ENCODE results near the gene PIK3R1. TPM values are rescaled to one million over a fixed set of nuclear protein-coding genes. Genes with fewer than 3 reads are reported as not detected.

Gene PIK3R1
- 7.3 and 7.4 TPM in 2 replicates for polyA plus RNA-seq (2014; cell fraction: cytosol; rRNA removed)
- polyA plus RNA-seq (2014; cell fraction: nucleus; rRNA removed): 7.7 and 16.9 TPM in 2 replicates

DNA sequence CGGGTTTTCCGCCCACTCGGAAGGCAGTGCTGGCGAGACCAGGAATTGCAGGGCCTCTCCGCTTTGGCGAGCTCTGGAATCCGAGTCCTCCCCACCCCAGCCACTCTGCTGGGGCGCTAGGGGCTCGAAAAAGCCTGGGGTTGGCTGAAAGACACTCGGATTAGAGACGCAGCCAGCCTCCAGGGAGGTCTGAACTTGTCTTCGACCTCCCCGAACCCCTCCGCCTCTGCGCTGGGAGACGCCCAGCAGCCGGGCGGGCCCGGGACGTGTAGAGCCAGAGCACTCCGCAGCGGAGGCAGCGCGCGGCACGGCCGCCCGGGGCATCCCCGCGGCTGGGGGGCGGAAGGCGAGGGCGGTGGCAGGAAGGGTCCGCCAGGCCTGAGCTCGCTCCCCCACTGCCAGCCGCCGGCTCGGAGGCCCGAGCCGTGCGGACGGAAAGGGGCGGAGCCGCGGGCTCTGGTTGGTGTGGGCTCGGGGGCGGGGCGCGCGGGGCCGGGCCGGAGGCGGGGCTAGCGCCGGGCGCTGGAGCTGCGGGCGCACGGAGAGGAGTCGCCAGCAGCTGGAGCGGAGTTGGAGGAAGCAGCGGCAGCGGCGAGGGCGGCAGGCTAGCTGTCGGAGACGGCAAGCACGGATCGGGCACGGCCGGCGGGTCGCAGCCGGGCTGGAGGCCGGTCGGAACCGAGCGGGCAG lies at the start of gene PIK3R1:
PIK3R1 (plus strand) TSS at position 549 of the 690 bp plus-strand sequence. CDS start 10,920 bp downstream, outside the sequence.
- DNase-seq (ENCODE audit: low spot score): peak; percentile 93

DNA sequence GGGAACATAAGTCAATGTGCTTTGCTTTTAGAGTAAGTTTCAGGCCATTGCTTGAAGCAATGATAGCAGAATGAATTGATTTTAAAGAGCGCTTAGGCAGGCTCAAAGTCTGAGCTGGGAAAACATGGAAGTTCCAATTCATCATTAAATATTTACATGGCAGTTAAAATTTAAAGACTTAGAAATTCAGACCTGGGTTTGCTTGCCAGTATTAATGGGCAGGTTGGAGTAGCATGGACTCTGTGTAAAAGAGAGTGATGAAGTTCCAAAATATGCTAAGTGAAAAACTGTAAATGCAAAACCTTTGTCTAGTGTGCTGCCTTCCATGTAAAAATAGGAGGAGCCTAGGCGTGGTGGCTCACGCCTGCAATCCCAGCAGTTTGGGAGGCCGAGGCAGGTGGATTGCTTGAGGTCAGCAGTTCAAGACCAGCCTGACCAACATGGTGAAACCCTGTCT lies 48.3 kb upstream of the PIK3R1 start:
- no peak for DNase-seq (ENCODE audit: low spot score)

GRCh38 chr5:68169903-68170302 lies 45.7 kb upstream of the PIK3R1 start:
- DNase-seq (ENCODE audit: low spot score): no peak

DNA sequence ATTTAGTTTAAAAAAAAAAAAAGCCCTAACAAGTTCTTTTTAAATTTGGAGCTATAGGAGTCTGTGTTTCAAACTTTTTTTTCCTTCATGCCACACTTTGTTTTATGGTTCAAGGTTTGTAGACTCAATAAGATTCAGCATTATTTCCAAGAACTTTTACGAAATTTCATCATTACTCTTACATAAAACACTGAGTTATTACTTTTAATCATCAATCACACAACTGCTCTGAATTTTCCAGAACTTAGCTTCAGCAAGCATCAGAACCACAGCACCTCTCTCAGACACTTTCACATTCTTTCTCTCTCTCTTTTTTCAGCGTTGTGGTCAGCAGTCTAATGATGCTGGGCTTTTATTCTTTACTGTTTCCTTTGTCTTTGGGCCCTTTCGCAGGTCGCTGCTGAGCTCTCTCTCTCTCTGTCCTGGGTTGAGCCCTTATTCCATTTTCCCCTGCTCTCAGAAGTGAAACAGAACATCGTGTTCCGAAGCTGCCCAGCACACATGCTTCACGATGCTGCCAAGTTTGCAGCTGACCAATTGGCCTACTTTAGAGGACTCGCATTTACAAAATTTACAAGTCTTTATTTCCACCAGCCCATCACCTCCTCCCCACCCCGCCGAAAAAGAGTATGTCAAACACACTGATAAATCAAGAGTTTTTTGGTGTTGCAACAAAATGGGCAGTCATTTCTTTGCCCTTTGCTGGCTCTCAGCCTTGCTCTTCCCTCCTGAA lies 44.6 kb upstream of the PIK3R1 start:
- DNase-seq (ENCODE audit: low spot score): no peak

DNA sequence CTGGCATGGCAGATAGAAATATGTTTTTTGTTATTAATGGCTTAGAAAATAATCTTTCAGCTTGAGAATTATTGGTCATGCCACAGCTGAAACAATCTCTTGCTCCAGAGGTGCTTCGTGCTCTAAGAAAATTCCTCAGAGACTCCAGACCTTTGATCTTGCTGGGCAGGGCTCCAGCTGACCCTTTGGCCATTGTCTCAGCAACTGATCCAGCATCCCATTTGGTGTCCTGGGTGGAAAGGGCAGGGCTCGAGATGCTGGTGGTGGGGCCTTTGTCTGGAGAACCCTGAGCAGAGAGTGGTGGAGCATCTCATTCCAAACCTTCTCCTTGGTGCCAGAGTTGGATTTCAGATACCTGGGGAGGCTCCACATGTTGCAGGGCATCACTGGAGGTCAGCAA lies 43.2 kb upstream of the PIK3R1 start:
- DNase-seq (ENCODE audit: low spot score): no peak

- no peak for DNase-seq (ENCODE audit: low spot score)
Measured at GRCh38 chr5:68173007-68173406, 42.5 kb upstream of the PIK3R1 start.

GRCh38 chr5:68176253-68176652 lies 39.3 kb upstream of the PIK3R1 start:
- DNase-seq (ENCODE audit: low spot score): no peak

DNA sequence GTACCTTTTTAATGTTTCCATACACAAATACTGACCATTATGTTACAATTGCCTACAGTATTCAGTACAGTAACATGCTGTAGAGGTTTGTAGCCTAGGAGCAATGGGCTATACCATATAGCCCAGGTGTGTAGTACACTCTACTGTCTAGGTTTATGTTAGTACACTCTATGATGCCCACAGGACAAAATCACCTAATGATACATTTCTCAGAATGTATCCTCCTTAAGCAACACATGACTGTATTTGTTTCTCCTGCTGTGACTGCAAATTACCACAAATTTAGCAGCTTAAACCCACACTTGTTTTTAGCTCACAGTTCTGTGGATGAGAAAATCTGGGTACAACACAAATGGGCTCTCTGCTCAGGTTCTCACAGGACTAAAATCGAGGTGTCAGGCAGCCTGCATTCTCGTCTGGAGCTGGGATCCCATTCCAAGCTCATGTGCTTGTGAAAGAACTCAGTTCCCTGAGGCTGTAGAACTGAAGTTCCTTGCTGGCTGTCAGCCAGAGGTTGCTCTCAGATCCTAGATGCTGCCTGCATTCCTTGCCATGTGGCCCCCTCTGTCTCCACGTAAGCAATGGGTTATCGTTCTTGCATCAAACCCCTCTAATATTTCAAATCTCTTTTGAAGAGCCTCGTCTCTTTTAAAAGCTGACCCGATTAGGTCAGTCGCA lies 38.6 kb upstream of the PIK3R1 start:
- DNase-seq (ENCODE audit: low spot score): no peak

GRCh38 chr5:68177676-68178075 lies 37.9 kb upstream of the PIK3R1 start:
- DNase-seq (ENCODE audit: low spot score): no peak

- DNase-seq (ENCODE audit: low spot score): no peak
Measured at GRCh38 chr5:68178579-68178978, 37.0 kb upstream of the PIK3R1 start.

- DNase-seq (ENCODE audit: low spot score): no peak
Measured at GRCh38 chr5:68180121-68181038, 35.2 kb upstream of the PIK3R1 start.

GRCh38 chr5:68181039-68181599 lies 34.4 kb upstream of the PIK3R1 start:
- DNase-seq (ENCODE audit: low spot score): no peak

DNA sequence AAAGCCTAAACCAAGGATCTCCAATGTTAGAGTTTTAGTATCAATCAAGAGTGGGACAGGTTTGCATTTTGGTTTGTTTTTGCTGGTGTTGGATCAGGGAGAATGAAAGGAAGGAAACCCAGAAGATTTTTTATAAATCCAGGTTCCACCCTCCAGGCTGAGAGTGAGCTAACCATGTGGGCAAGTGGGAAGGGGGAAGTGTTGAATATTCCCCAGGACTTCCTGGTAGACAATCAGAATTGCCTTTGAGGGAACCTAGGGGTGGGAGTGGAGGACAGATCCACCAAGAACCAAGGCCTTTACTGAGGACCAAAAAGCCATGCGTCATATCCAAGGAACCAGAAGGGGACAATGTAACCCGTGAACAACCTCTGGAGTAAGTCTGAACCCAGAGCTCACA lies 33.5 kb upstream of the PIK3R1 start:
- no peak for DNase-seq (ENCODE audit: low spot score)

DNA sequence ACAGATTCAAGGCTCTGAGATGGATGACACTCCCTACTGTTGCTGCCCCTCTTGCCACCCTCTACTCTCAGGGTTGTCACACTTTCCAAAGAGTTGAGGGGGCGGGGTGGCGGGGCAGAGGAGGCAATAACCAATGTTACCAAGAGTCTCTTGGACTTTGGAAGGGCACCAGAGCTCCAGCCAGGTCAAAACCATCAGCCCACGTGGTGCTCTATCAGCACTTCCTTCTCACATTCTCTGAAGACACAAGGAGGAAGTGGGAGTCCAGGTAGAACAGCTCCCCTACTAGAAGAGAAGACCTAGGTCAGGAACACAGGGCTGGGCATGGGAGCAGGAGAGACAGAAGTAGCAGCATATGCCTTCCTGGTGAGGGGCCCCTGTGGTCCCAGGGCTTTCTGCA lies 33.0 kb upstream of the PIK3R1 start:
- DNase-seq (ENCODE audit: low spot score): no peak

DNA sequence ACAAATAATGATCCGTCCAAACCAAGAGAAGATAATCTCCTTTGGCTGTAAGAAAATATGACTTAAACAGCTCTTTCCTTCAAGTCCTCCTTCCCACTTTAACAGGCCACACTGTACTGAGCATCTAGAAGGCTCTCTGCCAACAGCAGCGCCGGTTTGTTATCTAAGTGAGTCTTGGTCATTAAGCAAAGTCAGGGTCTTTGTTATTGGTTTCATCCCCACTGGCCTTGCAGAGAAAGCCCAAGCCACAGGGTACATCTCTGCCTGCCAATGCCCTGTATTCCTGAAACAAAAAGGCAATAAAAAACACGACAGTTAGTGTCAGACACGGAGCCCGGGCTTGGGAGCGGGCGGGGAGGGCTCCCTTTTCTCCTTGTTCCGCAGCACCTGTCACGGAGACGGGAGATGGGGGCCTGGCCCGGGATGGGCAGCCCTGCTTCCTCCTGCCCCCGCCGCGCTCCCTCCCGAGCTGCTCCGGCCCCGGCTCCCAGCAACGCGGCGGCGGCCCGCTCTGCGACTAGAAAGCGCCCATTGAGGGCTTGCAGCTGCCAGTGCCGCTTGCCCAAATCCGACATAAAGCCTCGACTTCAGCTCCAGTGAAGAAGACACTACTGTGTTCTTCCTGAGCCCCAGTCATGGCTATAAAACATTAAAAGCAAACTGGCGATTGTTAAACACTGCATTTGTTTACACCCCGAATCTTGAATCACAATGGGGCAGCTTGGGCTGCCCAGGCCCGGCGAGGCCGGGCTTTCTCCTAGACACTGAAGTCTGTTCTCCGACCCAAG lies 28.1 kb upstream of the PIK3R1 start:
- DNase-seq (ENCODE audit: low spot score): no peak

DNA sequence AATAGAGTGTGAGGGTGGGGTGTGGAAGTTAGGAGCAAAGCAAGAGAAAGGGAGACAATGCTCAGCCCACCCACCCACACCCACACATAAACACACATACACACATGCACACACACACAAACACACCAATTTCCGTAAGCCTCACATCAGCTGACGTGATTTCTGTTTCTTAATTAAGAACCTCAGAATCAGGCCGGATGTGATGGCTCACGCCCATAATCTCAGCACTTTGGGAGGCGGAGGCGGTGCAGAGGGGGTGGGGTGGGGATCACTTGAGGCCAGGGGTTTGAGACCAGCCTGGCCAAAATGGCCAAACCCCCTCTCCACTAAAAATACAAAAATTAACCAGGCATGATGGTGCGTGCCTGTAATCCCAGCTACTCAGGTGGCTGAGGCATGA lies 26.4 kb upstream of the PIK3R1 start:
- no peak for DNase-seq (ENCODE audit: low spot score)

DNA sequence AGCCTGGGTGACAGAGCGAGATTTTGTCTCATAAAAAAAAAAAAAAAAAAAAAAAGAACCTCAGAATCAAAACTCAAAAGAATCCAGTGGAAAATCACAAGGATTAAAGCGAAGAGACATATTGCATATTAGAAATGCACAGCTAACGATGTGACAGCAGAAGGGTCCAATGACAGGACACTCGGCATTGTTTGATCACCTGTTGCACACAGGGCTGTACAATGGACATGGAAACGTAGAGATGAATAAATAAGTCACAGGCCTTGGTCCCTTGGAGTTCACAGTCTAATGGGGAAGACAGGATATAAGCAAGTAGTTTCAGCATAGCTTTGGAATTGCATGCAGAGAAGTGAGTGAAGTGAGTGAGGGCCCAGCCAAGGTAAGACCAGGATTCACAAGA lies 25.9 kb upstream of the PIK3R1 start:
- DNase-seq (ENCODE audit: low spot score): no peak

- DNase-seq (ENCODE audit: low spot score): no peak
Measured at GRCh38 chr5:68190619-68191018, 24.9 kb upstream of the PIK3R1 start.

- no peak for DNase-seq (ENCODE audit: low spot score)
Measured at GRCh38 chr5:68191083-68191791, 24.3 kb upstream of the PIK3R1 start.

DNA sequence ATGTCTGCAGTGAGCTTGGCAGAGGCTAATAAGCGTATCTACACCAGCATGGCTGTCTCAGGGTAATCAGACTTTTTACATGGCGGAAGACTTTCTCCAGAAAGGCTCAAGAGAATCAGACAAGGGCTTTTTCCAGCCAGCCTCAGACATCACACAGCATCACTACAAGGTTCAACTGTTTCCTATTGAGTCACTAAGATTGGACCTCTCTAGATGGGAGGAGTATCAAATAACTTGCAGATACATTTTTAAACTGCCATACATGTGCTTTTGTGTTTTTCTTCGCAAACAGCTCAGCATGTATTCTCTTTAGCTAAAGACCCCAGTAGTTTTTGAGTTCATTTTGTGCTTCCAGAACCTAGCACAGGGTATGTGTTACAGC lies 22.9 kb upstream of the PIK3R1 start:
- no peak for DNase-seq (ENCODE audit: low spot score)

Data from SK-N-DZ (cell line).